GM19239 (cell line): ENCODE results near the gene SP110.
"Not testable (repeated sequence)": the region's sequence is repeated elsewhere in the genome, so short reads cannot be mapped to it uniquely, and the experiment has no call there.

ENCODE experiments used
- DNase-seq: peaks from one replicate; pipeline ENCODE4 v3.0.0; 2011; ENCODE audit warnings: low spot score; ENCODE audit not compliant: insufficient read length
- FAIRE-seq: peaks from 2 replicates; lab custom pipeline; 2011; peaks lifted over from hg19 to GRCh38; lab: Jason Lieb, UNC

Gene SP110

DNA sequence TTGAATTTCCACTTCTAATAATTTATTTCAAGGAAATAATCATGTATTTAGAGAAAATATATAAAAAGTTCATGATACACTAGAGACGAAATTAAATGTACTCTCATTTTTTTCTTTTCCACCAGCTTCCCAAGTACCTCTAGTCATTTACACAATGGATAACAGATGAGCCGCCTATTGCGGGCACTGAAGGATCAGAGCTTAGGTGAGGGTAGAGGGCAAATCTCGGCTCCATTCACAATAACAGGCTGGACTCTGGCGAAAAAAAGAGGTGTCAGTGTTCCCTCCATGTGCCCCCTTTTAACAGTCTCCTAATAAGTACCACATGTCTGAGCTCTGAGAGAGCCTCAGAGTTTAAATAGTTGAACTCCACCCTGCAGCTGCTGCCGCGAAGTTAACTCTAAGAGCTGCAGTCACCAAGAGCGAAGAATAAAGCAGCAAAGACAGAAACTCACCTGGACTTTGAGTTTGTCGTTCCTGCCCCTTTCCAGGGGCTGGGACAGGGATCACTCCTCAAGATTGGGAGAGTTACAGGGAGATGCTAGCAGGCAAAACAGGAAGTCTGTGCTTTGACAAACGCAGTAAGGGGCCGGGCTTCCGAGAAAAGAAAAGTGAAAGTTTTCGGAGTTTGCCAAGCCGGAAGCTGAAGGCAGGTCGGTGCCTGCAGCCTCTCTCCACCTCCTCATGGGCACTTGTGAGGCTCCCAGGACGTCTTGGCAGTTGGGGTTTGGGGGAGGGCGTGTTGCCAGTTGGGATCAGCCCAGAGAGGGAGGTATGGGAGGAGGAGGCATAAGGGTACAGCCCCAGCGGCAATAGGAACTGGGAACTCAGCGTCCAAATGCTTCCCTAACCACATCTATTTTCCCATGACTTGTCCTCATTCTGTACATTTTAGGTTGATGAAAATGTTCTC lies at the start of gene SP110:
TSS of gene SP110 (minus strand) at position 566 of the 913 bp plus-strand sequence. CDS start 3,057 bp downstream, outside the sequence.
- FAIRE-seq (peak; percentile 100), DNase-seq (peak; percentile 49)

DNA sequence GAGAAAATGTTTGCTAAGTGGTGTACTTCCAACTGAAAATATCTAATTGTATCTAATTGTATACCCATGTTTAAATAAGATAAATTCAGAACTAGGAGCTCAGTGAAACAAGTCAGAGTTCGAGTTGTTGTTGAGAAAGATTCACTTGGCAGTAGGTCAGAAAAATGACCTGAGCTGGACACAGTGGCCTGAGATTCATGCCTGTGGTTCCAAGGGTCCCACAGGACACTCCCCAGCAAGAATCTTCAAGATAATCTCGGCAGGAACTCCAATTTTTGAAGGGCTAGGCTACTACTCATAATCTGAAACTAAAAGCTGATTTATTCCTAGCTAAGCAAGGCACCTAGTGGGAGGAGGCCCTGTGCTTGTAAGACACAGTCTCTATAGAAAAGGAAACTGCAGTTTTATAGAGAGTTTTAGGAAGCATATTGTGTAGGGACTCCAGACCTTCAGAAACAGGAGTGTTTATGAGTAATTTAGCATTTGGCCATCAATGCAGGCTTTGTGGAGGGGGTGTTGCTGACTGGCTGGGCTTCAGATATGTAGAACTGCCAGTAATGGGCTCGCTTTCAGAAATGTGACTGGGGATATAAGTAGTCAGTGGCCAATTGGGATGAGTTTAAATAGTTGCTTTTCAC lies 48.9 kb upstream of the SP110 start:
- DNase-seq (no peak), FAIRE-seq (peak; percentile 96)

DNA sequence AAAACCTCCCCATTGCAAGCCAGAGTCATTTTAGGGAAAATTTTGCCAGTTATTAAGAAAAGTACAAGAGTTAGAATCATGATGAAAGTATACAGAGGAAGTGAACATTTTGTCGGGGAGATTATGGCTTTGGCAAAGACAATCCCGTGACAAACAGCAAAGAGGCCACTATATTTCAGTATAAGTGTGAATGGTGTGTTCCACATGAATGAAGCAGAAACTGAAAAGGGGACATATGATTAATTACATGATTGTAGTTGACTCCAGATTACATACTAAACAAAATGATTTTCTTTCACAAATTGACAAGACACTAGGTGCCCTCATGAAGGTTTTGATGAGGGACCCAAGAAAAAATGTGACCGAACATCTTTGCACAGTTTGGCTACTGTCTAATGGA lies 47.8 kb upstream of the SP110 start:
- peak; percentile 95 for FAIRE-seq

DNA sequence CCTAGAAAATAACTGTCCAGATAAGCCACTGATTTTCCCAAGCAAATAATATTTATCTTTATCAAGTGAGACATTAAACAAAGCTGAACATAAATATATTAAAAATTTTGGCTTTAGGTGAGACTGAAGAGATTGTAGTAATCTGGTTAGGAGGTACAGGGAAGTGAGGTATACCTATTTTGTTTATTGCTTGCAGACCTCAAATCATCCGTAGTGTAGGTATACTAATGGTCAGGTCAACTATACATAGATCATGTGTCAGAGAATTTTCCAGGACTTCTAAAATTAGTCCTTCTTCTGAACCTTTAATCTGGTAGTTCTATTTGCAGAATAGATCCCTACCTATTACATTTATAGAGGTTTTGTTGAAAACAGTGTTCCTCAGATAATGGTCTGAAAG lies 47.3 kb upstream of the SP110 start:
- FAIRE-seq = no peak
- DNase-seq = no peak

More for the DNA sequence above, 47.8 kb upstream of the SP110 start:
- no peak for DNase-seq

- DNase-seq (no peak), FAIRE-seq (peak; percentile 57)
Measured at GRCh38 chr2:230266638-230267037, 46.9 kb upstream of the SP110 start.

GRCh38 chr2:230264945-230265344 lies 45.2 kb upstream of the SP110 start:
- not testable (repeated sequence) for DNase-seq, FAIRE-seq

DNA sequence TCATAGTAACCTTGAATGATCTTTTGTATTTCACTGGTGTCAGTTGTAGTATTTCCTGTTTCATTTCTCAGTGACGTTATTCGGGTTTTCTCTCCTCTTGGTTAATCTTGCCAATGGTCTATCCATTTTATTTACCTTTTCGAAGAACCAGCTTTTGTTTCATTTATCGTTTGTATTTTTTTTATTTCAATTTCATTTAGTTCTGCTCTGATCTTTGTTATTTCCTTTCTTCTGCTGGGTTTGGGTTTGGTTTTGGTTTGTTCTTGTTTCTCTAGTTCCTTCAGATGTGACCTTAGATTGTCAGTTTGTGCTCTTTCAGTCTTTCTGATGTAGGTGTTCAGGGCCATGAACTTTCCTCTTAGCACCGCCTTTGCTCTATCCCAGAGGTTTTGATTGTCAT lies 42.5 kb upstream of the SP110 start:
- peak; percentile 87 for FAIRE-seq
- no peak for DNase-seq

DNA sequence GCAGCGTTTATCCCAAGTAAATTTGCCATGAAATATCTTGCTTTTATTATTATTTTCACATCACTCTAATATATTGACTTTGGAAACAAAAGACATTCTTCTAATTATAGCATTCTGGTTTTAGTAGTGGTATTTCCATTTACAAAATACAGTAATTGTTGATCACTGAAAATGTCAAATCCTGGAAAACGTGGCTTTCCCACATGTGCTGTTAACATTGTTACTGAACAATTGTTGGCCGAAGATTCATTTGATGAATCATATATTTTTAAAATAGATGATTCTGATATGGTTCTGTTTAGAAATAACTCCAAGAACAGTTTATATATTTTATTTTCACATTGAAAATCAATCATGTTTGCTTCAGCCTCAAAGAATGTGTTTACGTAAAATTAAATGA lies 38.7 kb upstream of the SP110 start:
- DNase-seq = no peak
- FAIRE-seq = no peak

- no peak for DNase-seq
- FAIRE-seq = peak; percentile 73
Measured at GRCh38 chr2:230256733-230257332, 37.0 kb upstream of the SP110 start.

DNA sequence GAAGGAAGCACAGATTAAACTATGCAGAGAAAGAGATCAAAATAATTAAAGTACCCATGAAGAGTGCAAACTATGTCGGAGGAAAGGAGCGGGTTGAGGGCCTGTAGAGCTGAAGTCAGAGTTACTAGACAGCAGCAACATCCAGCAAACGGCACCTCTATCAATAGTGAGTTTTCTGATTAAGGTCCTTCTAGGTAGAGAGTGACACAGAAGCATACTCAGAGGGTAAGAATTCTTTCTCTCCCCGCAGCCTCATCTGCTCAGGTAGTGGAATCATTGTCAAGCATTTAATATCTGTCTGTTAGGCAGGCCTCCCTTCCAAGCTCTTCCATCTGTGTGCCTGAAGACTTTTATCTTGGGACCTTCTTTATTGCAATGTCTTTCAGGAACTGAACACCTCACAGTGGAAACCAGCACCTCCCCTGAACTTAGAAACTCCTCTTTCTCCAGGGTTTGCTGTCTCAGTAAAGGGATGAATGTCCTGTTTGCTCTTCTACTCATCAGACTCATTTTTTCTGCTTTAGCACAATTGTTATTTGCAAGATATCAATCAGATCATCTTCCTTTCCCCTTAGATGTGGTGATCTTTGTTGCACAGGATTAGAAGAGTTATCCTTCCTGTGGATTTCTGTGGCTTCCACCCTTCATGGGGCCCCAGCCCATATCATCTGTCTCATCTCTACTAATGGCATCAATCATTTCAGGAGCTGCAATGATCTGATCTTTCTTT lies 34.5 kb upstream of the SP110 start:
- FAIRE-seq = no peak
- no peak for DNase-seq

DNA sequence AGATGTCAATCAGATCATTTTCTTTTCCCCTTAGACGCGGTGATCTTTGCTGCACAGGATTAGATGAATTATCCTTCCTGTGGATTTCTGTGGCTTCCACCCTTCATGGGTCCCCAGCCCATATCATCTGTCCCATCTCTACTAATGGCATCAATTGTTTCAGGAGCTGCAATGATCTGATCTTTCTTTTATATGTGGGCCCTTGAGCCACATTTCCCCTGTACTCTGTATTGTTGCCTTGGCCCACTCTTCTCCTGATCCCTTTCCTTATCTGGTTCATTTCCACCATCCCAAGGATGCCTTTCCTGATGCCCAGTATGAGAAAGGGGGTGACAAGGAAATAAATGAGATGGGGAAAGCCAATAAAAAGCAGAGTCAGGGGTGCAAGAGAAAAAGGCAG lies 30.4 kb upstream of the SP110 start:
- FAIRE-seq (no peak), DNase-seq (no peak)

DNA sequence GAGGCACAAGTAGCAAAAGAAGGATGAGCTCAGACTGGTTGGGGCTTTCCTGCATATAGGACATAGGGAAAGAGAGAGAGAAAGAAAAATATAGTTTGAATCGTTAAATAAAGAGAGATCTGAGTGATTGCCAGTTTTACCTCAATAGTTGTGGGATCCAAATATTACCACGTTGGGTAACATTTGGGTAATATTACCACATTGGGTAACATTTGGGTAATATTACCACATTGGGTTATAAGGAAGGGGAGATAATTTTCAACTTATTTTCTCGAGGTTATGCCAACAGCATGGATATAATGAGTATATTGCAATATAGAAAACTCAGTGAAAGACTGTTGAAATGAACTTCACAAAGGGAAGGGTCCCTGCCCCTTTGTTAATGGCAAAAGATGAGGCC lies 26.4 kb upstream of the SP110 start:
- FAIRE-seq = no peak

DNA sequence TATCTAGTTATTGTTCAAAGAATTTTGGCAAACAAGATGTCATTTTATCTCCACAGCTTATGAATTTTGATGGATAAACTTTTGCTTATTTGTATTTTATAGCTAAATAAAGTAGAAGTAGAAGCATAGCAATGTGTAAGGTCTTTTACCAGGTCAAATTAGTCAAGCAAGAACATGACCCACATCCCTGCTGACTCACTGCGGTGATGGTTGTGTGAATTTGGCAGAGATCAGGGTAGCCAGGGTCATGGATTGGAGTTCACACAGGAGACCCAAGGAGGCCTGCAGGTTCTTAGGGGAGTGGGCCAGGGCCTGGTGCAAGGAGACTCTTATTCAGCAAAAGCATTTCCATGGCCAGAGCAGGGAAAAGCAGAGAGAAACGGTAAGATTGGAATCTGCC lies 24.4 kb upstream of the SP110 start:
- DNase-seq = no peak
- FAIRE-seq = no peak

More for the DNA sequence above, 26.4 kb upstream of the SP110 start:
- no peak for DNase-seq

DNA sequence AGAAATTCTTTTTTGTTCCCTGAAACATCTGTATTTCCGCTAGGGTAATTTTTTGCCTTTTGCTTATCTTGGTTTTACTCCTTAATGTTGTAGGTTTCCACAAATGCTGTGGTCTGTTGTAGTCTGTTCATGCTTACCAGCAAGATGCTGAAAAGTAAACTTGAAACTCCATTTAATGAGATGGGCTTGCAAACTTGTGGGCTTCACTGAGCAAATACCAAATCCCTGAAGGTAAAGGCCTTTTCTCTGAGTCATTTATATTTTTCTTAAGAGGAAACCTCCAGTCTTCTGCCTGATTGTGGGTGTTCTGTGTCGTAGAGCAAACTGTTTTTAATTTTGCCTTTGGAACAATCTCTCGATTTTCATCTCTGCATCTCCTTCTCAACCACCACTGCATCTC lies 15.1 kb upstream of the SP110 start:
- FAIRE-seq = no peak
- no peak for DNase-seq

DNA sequence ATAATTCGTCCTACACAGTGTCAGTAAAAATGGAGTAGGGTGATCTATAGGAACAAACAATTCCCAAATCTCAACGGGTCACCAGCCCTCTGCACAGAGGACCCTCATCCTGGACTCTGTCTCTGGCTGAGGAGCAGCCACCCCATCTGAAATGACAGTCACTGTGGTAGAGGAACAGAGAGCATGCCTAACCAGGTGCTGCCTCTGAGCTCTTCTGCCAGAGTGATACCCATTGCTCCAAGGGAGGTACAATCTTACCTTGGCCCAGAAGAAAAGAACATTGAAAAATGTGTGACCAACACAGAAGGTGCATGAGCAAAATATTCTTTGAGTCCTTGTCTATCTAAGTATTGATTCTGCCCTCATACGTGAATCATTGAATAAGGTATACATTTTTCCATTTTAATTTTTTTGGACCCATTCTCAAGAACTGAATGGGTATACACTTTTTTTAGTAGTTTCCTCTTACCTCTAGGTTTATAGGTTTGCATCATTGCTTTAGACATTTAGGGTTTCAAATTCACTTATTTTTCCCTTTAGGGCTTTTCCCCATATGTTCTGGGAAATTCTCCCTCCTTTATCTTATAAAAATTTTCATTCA lies 14.4 kb upstream of the SP110 start:
- FAIRE-seq = peak; percentile 97
- no peak for DNase-seq

- FAIRE-seq (no peak), DNase-seq (no peak)
Measured at GRCh38 chr2:230231251-230231650, 11.5 kb upstream of the SP110 start.

- DNase-seq (no peak), FAIRE-seq (peak; percentile 88)
Measured at GRCh38 chr2:230230496-230231200, 10.9 kb upstream of the SP110 start.

GRCh38 chr2:230230087-230230486 lies 10.3 kb upstream of the SP110 start:
- no peak for FAIRE-seq

DNA sequence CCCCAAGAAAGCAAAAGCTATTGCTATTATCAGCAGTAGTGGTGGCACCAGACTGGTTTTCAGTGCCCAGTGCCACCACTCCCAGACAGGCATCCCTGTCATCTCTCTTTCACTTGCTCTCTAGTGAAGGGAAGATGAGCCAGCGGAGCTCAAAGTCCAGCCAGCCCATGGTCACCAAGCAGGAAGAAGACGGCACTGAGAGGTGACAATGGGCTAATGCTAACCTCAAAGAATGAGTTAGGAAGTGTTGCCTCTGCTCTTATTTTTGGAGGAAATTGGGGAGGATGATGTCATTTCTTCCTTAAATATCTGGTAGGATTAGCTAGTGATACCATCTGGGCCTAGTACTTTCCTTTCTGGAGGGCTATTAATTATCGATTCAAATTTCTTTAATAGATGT lies 7.4 kb upstream of the SP110 start:
- DNase-seq = no peak
- FAIRE-seq = no peak

More at GRCh38 chr2:230230087-230230486, 10.3 kb upstream of the SP110 start:
- no peak for DNase-seq
